Neural progenitor cell (in vitro differentiated cells): ENCODE measurements around the gene SPEF2. TPM values are rescaled to one million over a fixed set of nuclear protein-coding genes. Genes with fewer than 3 reads are reported as not detected.

ENCODE experiments used
- DNase-seq: peaks from one replicate; pipeline ENCODE4 v3.0.0-alpha.2; 2016; ENCODE audit warnings: low spot score
- H2AFZ ChIP-seq: fragments of 200-600 bp; sonication (generic); replicated peaks from 2 replicates; pipeline ENCODE4 v1.6.1; 2016; ENCODE audit warnings: antibody characterized with exemption
- H3F3A ChIP-seq: fragments of 200-600 bp; sonication (generic); 2 replicates; pipeline ENCODE4 v1.6.1; 2016; ENCODE audit warnings: antibody characterized with exemption, low read depth
- H3K27ac ChIP-seq: fragments of 200-600 bp; sonication (generic); 2 replicates; pipeline ENCODE4 v1.5.1; 2016; ENCODE audit warnings: mild to moderate bottlenecking
- H3K27me3 ChIP-seq: fragments of 200-600 bp; sonication (generic); 2 replicates; pipeline ENCODE4 v1.6.1; 2016; ENCODE audit warnings: mild to moderate bottlenecking, moderate library complexity
- H3K36me3 ChIP-seq: fragments of 200-600 bp; sonication (generic); 2 replicates; pipeline ENCODE4 v1.5.1; 2016
- H3K4me1 ChIP-seq: fragments of 200-600 bp; sonication (generic); 2 replicates; pipeline ENCODE4 v1.6.1; 2016; ENCODE audit warnings: mixed run types
- H3K4me2 ChIP-seq: fragments of 200-600 bp; sonication (generic); 2 replicates; pipeline ENCODE4 v1.6.1; 2016
- H3K4me3 ChIP-seq: fragments of 200-600 bp; sonication (generic); 2 replicates; pipeline ENCODE4 v1.5.1; 2016
- H3K79me2 ChIP-seq: fragments of 200-600 bp; sonication (generic); 2 replicates; pipeline ENCODE4 v1.6.1; 2016; ENCODE audit warnings: low read depth
- H3K9ac ChIP-seq: fragments of 200-600 bp; sonication (generic); 2 replicates; pipeline ENCODE4 v1.6.1; 2016
- H3K9me3 ChIP-seq: fragments of 200-600 bp; sonication (generic); 2 replicates; pipeline ENCODE4 v1.5.1; 2016; ENCODE audit warnings: low read depth
- H4K20me1 ChIP-seq: fragments of 200-600 bp; sonication (generic); 2 replicates; pipeline ENCODE4 v1.6.1; 2016; ENCODE audit warnings: low read depth
- H3K27ac Mint-ChIP-seq: 3 replicates; pipeline ENCODE4 v1.8.0; 2021; ENCODE audit warnings: mixed read lengths
- H3K27me3 Mint-ChIP-seq: 2 replicates; pipeline ENCODE4 v1.8.0; 2022; ENCODE audit warnings: low read depth, mild to moderate bottlenecking, inconsistent platforms, moderate library complexity, mixed read lengths; ENCODE audit not compliant: insufficient read depth
- H3K36me3 Mint-ChIP-seq: 3 replicates; pipeline ENCODE4 v1.8.0; 2021; ENCODE audit warnings: mixed read lengths
- H3K4me1 Mint-ChIP-seq: 3 replicates; pipeline ENCODE4 v1.8.0; 2021; ENCODE audit warnings: mixed read lengths
- H3K4me3 Mint-ChIP-seq: 3 replicates; pipeline ENCODE4 v1.8.0; 2021; ENCODE audit warnings: mild to moderate bottlenecking, moderate library complexity, mixed read lengths
- H3K9me3 Mint-ChIP-seq: 3 replicates; pipeline ENCODE4 v1.8.0; 2020; ENCODE audit warnings: mixed read lengths
- CTCF ChIP-seq: fragments of 200-600 bp; sonication (generic); IDR thresholded peaks from 2 replicates; pipeline ENCODE4 v1.5.1; 2017; ENCODE audit warnings: antibody characterized with exemption, mild to moderate bottlenecking
- EZH2 ChIP-seq: fragments of 200-600 bp; sonication (generic); IDR thresholded peaks from 2 replicates; pipeline ENCODE4 v1.6.1; 2017; ENCODE audit warnings: antibody characterized with exemption, mild to moderate bottlenecking, moderate library complexity
- EZH2phosphoT487 ChIP-seq: fragments of 200-600 bp; sonication (generic); IDR thresholded peaks from 2 replicates; pipeline ENCODE4 v1.6.1; 2017; ENCODE audit warnings: antibody characterized with exemption
- total RNA-seq: library from RNA; depleted of rRNA; stranded (reverse); fragments of >200 nt; gene quantifications from 2 replicates; pipeline ENCODE4 v1.2.3, GENCODE V29; 2015; ENCODE audit warnings: low replicate concordance

SPEF2 gene
- total RNA-seq, 1 donor from 2014 or later: 5.8 TPM

- no peak overlapping the region for H3K27ac Mint-ChIP-seq
- Histone ChIP-seq H3K4me1 (peaks cover 9% of the 10 kb centered on the region), H4K20me1 (no peaks in the 10 kb centered on the region), H3K79me2 (no peaks in the 10 kb centered on the region), H3K27ac (no peak overlapping the region), H3F3A (no peaks in the 10 kb centered on the region), H3K9me3 (no peaks in the 10 kb centered on the region), H2AFZ (no peak overlapping the region), H3K4me3 (no peak overlapping the region), H3K27me3 (no peaks in the 10 kb centered on the region), H3K9ac (no peak overlapping the region), H3K4me2 (no peak overlapping the region), H3K36me3 (no peaks in the 10 kb centered on the region)
- peaks cover 25% of the 10 kb centered on the region for H3K4me1 Mint-ChIP-seq
- no peaks in the 10 kb centered on the region for H3K36me3 Mint-ChIP-seq
- peak; percentile 9 for DNase-seq
- H3K27me3 Mint-ChIP-seq: peaks cover 3% of the 10 kb centered on the region
- H3K4me3 Mint-ChIP-seq: no peak overlapping the region
- H3K9me3 Mint-ChIP-seq: no peaks in the 10 kb centered on the region
- TF ChIP-seq CTCF: no peak
- no peak for TF ChIP-seq EZH2
- TF ChIP-seq EZH2phosphoT487: no peak
Observed at GRCh38 chr5:35794684-35795375, 177.2 kb downstream of the SPEF2 start.

GRCh38 chr5:35799181-35799580 is 181.5 kb downstream of the SPEF2 start:
- H3K9ac ChIP-seq: no peak overlapping the region
- H3K4me1 ChIP-seq: peaks cover 21% of the 10 kb centered on the region
- no peak overlapping the region for H3K27ac ChIP-seq
- H3K4me3 Mint-ChIP-seq: no peak overlapping the region
- H3K9me3 Mint-ChIP-seq: no peaks in the 10 kb centered on the region
- H3K4me1 Mint-ChIP-seq: peaks cover 42% of the 10 kb centered on the region
- no peak overlapping the region for H3K4me2 ChIP-seq
- no peaks in the 10 kb centered on the region for H3K79me2 ChIP-seq
- H3K36me3 ChIP-seq: no peaks in the 10 kb centered on the region
- H4K20me1 ChIP-seq: no peaks in the 10 kb centered on the region
- no peak overlapping the region for H3K4me3 ChIP-seq
- no peak for TF ChIP-seq EZH2
- TF ChIP-seq CTCF: no peak
- TF ChIP-seq EZH2phosphoT487: no peak
- H3F3A ChIP-seq: no peaks in the 10 kb centered on the region
- H2AFZ ChIP-seq: no peak overlapping the region
- DNase-seq: no peak
- H3K27ac Mint-ChIP-seq: no peak overlapping the region
- H3K9me3 ChIP-seq: no peaks in the 10 kb centered on the region
- no peaks in the 10 kb centered on the region for H3K27me3 ChIP-seq
- no peaks in the 10 kb centered on the region for H3K27me3 Mint-ChIP-seq
- no peaks in the 10 kb centered on the region for H3K36me3 Mint-ChIP-seq

DNA sequence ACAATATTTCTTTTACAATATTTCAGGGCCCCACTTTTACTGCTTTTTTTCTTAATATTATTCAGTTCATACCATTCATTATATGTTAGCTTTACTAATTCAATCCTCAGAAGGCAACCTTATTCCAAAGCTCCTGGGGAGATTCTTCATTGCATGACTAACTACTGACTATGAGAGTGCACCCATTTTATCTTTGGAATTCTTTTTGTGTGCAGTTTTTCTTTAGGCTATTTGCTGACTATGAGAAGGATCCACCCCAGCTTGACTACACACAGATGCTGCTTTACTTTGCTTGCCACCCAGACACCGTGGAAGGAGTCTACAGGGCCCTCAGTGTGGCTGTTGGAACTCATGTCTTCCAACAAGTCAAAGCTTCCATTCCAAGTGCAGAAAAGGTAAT is 182.1 kb downstream of the SPEF2 start:
- no peaks in the 10 kb centered on the region for H3K9me3 Mint-ChIP-seq
- no peaks in the 10 kb centered on the region for H3K36me3 Mint-ChIP-seq
- H2AFZ ChIP-seq: no peak overlapping the region

More for the DNA sequence above, 182.1 kb downstream of the SPEF2 start:
- no peak overlapping the region for H3K4me2 ChIP-seq
- H3K79me2 ChIP-seq: no peaks in the 10 kb centered on the region
- no peak overlapping the region for H3K27ac ChIP-seq
- no peak overlapping the region for H3K9ac ChIP-seq
- H4K20me1 ChIP-seq: no peaks in the 10 kb centered on the region
- Mint-ChIP-seq H3K27me3 (no peaks in the 10 kb centered on the region), H3K27ac (no peak overlapping the region), H3K4me1 (peaks cover 43% of the 10 kb centered on the region), H3K4me3 (no peak overlapping the region)
- TF ChIP-seq CTCF (no peak), EZH2 (no peak), EZH2phosphoT487 (no peak)
- peaks cover 21% of the 10 kb centered on the region for H3K4me1 ChIP-seq
- H3K27me3 ChIP-seq: no peaks in the 10 kb centered on the region
- H3K36me3 ChIP-seq: no peaks in the 10 kb centered on the region
- H3K4me3 ChIP-seq: no peak overlapping the region
- H3K9me3 ChIP-seq: no peaks in the 10 kb centered on the region
- no peaks in the 10 kb centered on the region for H3F3A ChIP-seq
- DNase-seq: no peak
